ENCODE results near the gene SLMAP. TPM values are rescaled to one million over a fixed set of nuclear protein-coding genes. Genes with fewer than 3 reads are reported as not detected.

Gene SLMAP
- total and polyA plus RNA-seq, 2 experiments from 2014 or later, result 28.4 to 45.2 TPM

DNA sequence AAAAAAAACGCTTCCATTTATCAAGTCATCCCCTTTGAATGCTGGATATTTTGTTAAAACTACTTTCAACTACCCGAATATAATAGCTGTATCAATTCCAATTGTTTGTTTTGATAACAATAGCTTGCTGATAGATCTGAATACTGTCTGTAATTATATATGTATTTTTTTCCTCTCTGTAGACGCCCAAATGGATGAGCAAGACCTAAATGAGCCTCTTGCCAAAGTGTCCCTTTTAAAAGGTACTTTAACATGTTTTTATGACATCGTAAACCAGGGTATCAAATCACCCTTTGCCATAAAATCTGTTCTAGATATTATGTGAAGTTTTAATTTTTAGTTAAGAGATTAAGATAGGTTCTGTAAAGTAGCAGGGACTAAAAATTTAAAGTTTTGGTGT lies 140.6 kb downstream of the SLMAP start:
- Histone ChIP-seq H3K27ac (no peak overlapping the region), H3K4me3 (no peak overlapping the region)

DNA sequence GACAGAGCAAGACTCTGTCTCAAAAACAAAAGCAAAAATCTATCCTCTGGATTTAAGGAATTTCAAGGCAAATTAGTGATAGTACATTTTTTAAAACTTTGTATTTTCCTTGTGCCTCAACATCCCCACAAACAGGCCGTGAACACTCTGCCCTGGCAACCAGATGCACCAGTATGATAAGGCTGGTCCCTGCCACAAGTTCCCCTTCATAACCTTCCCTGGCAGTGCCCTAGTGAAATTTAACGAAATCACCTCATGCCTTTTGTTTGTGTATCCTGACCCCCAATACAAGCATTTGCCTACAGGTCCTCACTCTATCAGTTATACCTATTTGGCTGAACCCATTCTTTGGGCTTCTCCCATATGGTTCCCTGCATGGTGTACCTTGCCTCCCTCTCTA lies 144.7 kb downstream of the SLMAP start:
- no peak for DNase-seq (ENCODE audit: low read depth in 1 of 2, low spot score in 1 of 2)
- no peaks in the 10 kb centered on the region for H3K27me3 ChIP-seq
- H3K9me3 ChIP-seq (ENCODE audit: low read depth), result no peaks in the 10 kb centered on the region
- H3K4me1 ChIP-seq (ENCODE audit: low read depth), result no peaks in the 10 kb centered on the region
- TF ChIP-seq, protein P1, sequence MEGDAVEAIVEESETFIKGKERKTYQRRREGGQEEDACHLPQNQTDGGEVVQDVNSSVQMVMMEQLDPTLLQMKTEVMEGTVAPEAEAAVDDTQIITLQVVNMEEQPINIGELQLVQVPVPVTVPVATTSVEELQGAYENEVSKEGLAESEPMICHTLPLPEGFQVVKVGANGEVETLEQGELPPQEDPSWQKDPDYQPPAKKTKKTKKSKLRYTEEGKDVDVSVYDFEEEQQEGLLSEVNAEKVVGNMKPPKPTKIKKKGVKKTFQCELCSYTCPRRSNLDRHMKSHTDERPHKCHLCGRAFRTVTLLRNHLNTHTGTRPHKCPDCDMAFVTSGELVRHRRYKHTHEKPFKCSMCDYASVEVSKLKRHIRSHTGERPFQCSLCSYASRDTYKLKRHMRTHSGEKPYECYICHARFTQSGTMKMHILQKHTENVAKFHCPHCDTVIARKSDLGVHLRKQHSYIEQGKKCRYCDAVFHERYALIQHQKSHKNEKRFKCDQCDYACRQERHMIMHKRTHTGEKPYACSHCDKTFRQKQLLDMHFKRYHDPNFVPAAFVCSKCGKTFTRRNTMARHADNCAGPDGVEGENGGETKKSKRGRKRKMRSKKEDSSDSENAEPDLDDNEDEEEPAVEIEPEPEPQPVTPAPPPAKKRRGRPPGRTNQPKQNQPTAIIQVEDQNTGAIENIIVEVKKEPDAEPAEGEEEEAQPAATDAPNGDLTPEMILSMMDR (IDR thresholded peaks at IDR 0.05; ENCODE audit: low read depth, low read length), result no peak
- peaks cover 16% of the 10 kb centered on the region for H3K36me3 ChIP-seq
- H3K27ac ChIP-seq, result no peak overlapping the region
- H3K4me3 ChIP-seq, result no peak overlapping the region

More for the DNA sequence above, 140.6 kb downstream of the SLMAP start:
- peaks cover 16% of the 10 kb centered on the region for H3K36me3 ChIP-seq
- TF ChIP-seq, protein P1 (IDR thresholded peaks at IDR 0.05; ENCODE audit: low read depth, low read length), result no peak
- no peak for DNase-seq (ENCODE audit: low read depth in 1 of 2, low spot score in 1 of 2)
- H3K27me3 ChIP-seq, result no peaks in the 10 kb centered on the region
- H3K4me1 ChIP-seq (ENCODE audit: low read depth), result no peaks in the 10 kb centered on the region
- no peaks in the 10 kb centered on the region for H3K9me3 ChIP-seq (ENCODE audit: low read depth)

DNA sequence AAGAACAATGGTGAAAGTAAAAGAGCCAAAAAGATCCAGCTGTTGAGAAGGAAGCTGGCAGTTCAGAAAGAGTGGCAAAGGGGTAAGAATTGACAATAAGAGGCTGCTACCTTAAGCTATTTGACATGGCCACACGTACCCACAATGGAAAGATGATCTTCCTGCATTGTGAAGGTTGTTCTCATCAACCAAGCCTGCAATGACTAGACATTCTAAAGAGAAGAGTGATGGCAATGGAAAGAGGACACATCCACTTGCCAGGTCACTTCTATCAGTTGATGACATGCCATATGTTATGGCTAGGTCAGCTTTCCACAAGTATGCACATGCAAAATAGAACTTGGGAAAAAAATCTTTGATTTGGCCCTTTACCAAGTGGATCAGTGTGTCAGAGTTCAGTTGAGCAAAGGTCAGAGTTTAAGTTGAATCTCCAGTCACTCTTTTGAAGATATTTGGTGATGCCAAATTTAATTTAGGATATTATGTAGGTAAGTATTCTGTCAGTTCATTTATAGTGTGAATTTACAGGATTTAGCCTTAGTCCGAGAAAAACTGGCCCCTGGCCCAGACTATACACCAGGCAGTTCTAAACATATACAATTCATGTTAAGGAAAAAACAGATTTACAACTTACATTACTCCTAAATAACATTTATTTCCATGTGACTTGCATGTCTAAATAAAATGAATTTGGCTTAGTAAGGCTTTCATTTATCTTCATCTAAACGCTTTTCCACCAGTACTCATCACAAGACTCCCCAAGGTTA lies 147.2 kb downstream of the SLMAP start:
- Histone ChIP-seq H3K27me3 (no peaks in the 10 kb centered on the region), H3K4me1 (ENCODE audit: low read depth) (no peaks in the 10 kb centered on the region), H3K36me3 (peaks cover 8% of the 10 kb centered on the region), H3K4me3 (no peak overlapping the region), H3K27ac (no peak overlapping the region), H3K9me3 (ENCODE audit: low read depth) (no peaks in the 10 kb centered on the region)
- no peak for DNase-seq (ENCODE audit: low read depth in 1 of 2, low spot score in 1 of 2)
- TF ChIP-seq, protein P1 (IDR thresholded peaks at IDR 0.05; ENCODE audit: low read depth, low read length), result no peak

DNA sequence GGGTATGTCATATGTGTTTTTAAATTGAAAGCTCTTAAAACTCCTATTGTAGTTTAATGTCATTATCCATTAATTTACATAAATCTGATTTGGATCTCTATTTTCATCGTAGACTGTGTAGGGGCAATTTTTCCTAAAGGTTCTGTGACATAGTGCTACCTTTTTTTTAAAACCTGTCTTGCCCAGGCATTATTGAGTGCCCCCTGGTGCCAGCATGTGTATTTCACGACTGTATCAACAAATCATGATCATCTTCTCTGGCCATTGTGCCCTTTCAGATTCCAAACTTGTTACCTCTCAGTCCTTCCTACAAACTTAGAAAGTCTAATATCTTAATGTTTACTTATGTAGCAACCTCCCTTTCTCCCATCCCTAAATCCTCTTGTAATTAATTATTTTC lies 154.9 kb downstream of the SLMAP start:
- H3K27ac ChIP-seq, result no peak overlapping the region
- TF ChIP-seq, protein P1 (IDR thresholded peaks at IDR 0.05; ENCODE audit: low read depth, low read length), result peak; percentile 33
- DNase-seq (ENCODE audit: low read depth in 1 of 2, low spot score in 1 of 2), result peak in 1 of 2 donors; percentile 22
- peaks cover 20% of the 10 kb centered on the region for H3K36me3 ChIP-seq
- H3K4me1 ChIP-seq (ENCODE audit: low read depth), result no peaks in the 10 kb centered on the region
- H3K4me3 ChIP-seq, result no peak overlapping the region
- no peaks in the 10 kb centered on the region for H3K9me3 ChIP-seq (ENCODE audit: low read depth)
- H3K27me3 ChIP-seq, result no peaks in the 10 kb centered on the region

DNA sequence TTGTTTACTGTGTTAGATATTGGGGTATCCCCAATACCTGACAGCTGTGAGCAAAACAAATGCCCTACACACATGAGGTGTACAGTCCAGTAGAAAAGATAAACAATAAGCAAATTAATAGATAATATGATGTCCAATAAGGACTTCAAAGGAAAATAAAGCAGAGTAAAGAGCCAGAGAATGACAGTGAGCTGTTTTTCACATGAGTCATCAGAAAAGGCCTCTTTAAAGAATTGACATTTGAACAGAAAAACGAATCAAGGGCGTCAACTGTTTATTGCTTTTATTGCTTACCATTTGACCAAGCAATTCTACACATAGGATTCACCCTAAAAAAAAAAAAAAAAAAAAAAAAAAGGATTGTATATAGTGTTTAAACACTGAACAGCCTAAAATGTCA lies 155.5 kb downstream of the SLMAP start:
- no peaks in the 10 kb centered on the region for H3K27me3 ChIP-seq
- DNase-seq (ENCODE audit: low read depth in 1 of 2, low spot score in 1 of 2), result no peak

More for the DNA sequence above, 155.5 kb downstream of the SLMAP start:
- TF ChIP-seq, protein P1 (IDR thresholded peaks at IDR 0.05; ENCODE audit: low read depth, low read length), result no peak
- H3K9me3 ChIP-seq (ENCODE audit: low read depth), result no peaks in the 10 kb centered on the region
- no peaks in the 10 kb centered on the region for H3K4me1 ChIP-seq (ENCODE audit: low read depth)
- no peak overlapping the region for H3K27ac ChIP-seq
- H3K36me3 ChIP-seq, result peaks cover 20% of the 10 kb centered on the region
- H3K4me3 ChIP-seq, result no peak overlapping the region
